Vagina (tissue), 2 donors: ENCODE measurements around the gene KIF5A.
"Not testable (repeated sequence)": the region's sequence is repeated elsewhere in the genome, so short reads cannot be mapped to it uniquely, and the experiment has no call there.

Source experiments
- POLR2A ChIP-seq, 2 donors: fragments of 450-650 bp; IDR thresholded peaks; one replicate each; pipeline ENCODE4 v1.6.1; 2017; ENCODE audit warnings: antibody characterized with exemption in 2 of 2, mild to moderate bottlenecking in 2 of 2, moderate library complexity in 2 of 2
- POLR2AphosphoS5 ChIP-seq, 2 donors: sonication (generic); formaldehyde crosslinking; IDR thresholded peaks; one replicate each; pipeline ENCODE4 v1.9.0; 2017; ENCODE audit warnings: antibody characterized with exemption in 2 of 2, mild to moderate bottlenecking in 2 of 2, low read depth in 1 of 2; ENCODE audit not compliant: insufficient read depth in 1 of 2

DNA sequence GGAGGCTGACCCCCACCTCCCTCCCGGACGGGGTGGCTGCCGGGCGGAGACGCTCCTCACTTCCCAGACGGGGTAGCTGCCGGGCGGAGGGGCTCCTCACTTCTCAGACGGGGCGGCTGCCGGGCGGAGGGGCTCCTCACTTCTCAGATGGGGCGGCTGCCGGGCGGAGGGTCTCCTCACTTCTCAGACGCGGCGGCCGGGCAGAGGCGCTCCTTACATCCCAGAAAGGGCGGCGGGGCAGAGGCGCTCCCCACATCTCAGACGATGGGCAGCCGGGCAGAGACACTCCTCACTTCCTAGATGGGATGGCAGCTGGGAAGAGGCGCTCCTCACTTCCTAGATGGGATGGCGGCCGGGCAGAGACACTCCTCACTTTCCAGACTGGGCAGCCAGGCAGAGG, 42.0 kb upstream of the KIF5A start:
- TF ChIP-seq POLR2AphosphoS5 (IDR thresholded peaks at IDR 0.05; ENCODE audit: insufficient read depth in 1 of 2, low read depth in 1 of 2); POLR2A (IDR thresholded peaks at IDR 0.05): not testable (repeated sequence)
